ENCODE measurements around the gene TRIOBP.
A peak's percentile ranks its signal among the peaks of the same experiment; 100 is the strongest.

TRIOBP gene

DNA sequence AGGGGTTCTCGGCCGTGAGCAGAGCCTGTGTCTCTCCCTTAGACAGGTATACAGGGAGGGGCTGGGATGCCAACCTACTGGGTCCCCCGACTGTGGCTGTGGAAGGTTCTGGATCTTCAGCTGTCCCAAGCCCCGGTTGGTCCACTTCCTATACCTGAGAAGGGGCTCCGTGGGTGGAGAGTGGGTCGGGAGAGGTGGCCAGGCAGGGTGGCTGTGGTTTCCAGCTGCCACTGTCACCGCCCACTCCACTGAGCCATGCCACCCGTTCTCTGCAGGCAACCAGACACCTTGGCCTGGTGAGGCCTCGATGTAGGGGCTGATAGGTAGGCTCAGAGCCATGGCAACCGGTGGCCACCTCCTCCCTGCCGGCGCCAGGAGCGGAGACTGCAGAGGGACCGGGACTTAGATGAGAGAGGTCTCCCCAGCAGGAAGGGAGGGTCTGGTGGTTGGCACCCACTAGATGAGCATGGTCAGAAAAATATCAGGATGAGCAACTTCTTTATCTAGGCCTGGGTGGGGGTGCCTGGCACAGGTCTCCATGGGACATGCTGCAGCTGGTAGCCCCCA is 53.8 kb downstream of the TRIOBP start:
- no peak for DNase-seq

GRCh38 chr22:37751449-37752188 is 54.8 kb downstream of the TRIOBP start:
- no peak for DNase-seq

DNA sequence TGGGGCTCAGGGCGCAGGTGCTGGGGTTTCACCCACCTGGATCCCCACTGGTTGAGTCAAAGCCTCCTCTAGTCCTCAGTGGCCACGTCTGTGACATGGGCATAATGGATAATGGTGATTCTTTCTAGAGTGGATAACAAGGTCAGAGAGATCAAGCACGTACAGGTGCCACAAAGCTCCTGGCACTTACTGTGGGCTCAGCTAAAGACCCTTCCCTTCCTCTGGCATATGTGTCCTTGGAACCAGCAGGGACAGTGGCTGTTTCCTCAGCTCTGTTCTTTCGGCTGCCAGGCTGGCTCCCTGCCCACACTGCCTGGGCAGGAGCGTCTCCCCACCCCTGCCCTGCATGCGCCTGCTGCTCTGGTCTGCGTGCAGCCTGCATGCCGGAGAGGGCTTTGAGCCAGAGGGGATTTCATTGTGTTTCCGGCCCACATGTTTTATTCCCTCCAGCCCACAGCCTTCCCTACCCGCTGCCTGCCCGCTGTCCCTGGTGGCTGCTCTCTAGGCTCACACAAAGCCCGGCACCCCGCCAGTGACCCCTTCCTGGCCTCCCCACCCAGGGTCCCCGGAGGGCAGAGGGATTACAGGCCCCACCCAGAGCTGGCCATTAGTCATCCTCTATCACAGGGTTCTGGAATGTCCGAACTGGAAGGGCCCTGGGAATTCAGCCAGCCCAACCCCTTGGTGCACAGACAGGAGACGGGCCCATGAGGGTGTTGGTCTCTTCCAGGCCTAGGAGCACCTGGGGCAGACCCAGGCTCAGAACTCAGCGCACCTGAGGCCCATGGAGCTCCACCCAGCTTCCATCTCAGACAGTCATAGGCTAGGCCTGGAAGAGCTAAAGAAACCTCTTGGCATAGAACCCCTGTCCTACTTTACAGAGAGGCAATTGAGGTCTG is 55.6 kb downstream of the TRIOBP start:
- peak; percentile 57 for DNase-seq

GRCh38 chr22:37753746-37754145 is 56.9 kb downstream of the TRIOBP start:
- DNase-seq, result no peak

DNA sequence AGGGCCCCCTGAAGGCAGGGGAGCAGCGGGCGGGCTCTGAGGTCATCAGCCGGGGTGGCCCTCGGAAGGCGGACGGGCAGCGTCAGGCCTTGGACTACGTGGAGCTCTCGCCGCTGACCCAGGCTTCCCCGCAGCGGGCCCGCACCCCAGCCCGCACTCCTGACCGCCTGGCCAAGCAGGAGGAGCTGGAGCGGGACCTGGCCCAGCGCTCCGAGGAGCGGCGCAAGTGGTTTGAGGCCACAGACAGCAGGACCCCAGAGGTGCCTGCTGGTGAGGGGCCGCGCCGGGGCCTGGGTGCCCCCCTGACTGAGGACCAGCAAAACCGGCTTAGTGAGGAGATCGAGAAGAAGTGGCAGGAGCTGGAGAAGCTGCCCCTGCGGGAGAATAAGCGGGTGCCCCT is 60.8 kb downstream of the TRIOBP start:
- DNase-seq, result no peak

DNA sequence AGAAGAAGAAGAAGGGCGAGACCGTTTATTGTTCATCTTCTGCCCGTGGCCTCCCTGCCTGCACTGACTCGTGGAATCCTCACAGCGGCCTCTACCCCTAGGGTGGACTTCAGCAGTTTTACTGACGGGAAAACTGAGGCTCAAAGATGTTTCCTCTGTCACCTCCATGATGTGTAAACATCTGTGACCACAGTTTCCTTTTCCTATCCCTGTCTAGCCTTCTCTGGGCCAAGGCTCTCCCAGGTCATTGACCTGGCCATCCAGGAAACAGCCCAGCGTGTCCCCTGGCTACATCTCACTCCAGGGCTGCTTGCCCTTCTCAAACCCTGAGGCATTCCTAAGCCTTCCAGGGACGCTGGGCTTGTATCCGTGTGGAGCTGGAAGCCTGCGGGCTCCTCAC is 61.8 kb downstream of the TRIOBP start:
- no peak for DNase-seq

DNA sequence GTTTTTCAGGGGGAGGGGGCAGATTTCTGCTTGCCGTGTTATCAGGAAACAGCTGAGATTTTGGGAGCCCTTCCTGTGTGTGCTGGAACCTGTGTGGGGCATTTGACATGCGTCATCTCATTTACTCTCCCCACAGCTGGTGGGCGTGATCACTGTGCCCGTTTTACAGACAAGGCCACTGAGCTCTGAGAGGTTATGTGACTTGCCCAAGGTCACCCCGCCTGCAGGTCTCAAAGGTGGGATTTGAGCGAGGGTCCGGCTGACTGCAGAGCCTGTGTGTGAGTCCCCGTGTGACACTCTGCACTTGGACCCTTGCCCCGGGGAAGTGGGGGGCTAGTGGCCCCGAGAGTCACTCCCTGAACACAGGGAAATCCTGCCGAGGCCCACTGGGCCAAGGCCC is 62.4 kb downstream of the TRIOBP start:
- no peak for DNase-seq

DNA sequence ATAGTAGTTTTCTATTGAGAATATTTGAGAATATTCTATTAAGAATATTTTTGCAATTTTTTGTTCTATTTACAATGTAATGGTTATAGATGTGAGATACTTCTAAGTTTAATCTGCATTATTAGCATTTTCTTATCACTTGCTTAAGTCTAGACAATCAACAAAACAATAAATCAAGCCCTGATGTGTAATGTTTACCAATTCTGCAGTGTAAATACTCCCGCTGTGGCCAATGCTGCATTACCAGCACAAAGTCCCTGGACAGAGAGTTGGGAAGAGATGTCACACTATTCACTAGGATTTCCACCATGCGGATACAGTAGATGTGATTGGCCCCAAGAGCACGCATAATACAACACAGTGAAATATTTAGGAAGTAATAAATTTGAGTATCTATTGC is 63.3 kb downstream of the TRIOBP start:
- no peak for DNase-seq

GRCh38 chr22:37762389-37762836 is 65.6 kb downstream of the TRIOBP start:
- DNase-seq, result no peak

DNA sequence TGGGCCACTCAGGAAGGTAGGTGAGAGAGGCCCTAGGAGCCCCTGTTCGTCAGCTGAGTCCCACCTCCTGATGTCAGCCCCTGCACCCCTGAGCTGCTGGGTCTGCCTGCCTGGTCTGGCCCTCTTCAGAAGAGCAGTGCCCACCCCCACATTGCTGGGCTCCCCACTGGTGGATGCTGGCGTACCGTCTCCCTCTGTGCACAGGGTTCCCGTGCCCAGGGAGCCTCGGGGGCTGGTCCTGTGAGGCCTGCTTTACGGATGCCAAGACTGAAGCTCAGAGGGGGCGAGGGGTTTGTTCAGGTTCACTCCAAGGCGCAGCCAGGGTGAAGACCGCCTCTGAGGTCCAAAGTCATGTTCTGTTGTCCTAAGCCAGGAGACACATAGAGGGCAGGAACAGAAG is 66.2 kb downstream of the TRIOBP start:
- DNase-seq, result no peak

- DNase-seq, result no peak
Measured at GRCh38 chr22:37763652-37764051, 66.8 kb downstream of the TRIOBP start.

DNA sequence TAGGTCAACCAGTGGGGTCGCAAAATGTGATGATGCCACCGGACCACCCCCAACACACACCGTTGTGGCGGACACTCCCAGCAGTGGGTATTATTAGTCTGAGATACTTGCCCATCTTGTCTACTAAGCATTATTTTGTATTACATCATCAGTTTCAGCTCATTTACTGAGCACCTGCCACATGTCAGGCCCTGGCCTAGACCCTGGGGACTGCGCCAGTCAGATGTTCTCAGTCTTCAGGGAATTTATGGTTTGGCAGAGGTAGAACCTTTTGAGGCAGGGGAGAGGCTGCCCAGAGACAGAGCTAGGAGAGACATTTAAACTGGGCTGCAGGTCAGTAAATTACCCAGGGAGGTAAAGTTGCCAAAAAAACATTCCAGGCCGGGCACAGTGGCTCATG is 67.8 kb downstream of the TRIOBP start:
- no peak for DNase-seq

GRCh38 chr22:37765498-37765897 is 68.7 kb downstream of the TRIOBP start:
- no peak for DNase-seq

GRCh38 chr22:37765953-37766576 is 69.2 kb downstream of the TRIOBP start:
- no peak for DNase-seq

DNA sequence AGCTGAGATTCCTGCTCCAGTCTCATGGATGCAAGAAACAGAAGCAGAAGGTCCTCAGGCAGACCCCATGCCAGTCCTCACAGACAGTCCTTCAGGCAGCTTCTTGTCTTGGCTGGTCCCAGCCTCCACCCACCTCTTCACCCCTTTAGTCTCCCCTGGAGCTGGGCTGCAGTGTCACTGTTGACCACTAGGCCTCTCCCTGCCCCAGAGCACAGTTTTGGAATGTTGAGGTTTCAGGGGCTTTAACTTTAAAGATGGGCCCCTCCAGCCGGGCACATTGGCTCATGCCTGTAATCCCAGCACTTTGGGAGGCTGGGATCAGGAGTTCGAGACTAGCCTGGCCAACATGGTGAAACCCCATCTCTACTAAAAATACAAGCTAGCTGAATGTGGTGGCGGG is 71.4 kb downstream of the TRIOBP start:
- no peak for DNase-seq

DNA sequence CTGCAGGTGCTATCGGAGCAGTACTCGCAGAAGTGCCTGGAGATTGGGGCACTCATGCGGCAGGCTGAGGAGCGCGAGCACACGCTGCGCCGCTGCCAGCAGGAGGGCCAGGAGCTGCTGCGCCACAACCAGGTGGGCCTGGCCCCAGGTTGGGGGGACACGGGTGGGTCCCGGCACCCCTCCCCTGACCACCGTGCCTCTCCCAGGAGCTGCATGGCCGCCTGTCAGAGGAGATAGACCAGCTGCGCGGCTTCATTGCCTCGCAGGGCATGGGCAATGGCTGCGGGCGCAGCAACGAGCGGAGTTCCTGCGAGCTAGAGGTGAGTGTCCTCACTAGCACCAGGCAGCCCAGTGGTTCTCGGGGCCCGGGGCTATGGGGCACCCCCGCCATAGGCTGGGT is 72.2 kb downstream of the TRIOBP start:
- DNase-seq, result no peak

- no peak for DNase-seq
Measured at GRCh38 chr22:37771081-37771480, 74.2 kb downstream of the TRIOBP start.

- no peak for DNase-seq
Measured at GRCh38 chr22:37771702-37772427, 75.0 kb downstream of the TRIOBP start.

DNA sequence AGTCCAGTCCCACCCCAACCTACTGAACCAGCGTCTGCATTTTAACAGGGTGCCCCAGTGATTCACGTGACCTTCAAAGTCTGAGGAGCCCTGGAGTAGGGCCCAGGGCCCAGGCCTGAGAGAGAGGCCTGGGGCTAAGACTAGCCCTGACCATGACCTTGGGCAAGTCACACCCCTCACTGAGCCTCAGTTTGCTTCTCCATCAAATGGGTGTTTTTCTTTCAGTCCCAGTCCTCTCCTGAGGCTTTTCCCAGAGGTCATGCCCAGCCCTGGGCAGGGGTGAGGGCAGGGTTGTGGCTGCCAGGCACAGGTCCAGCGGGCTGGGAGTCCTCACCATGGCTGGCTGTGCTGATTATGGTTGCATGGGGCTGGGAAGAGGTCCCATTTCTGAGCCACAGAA is 77.9 kb downstream of the TRIOBP start:
- no peak for DNase-seq

- no peak for DNase-seq
Measured at GRCh38 chr22:37775785-37776638, 79.2 kb downstream of the TRIOBP start.

- DNase-seq, result no peak
Measured at GRCh38 chr22:37776639-37777005, 79.8 kb downstream of the TRIOBP start.

All from NCI-H446 treated with DMSO at 0.1 percent for 48 hours (cell line).